WERI-Rb-1 (cell line): ENCODE results near the gene LSM7.

Experiments
- DNase-seq: peaks from one replicate; pipeline ENCODE4 v3.0.0-alpha.2; 2020
- H3K27ac ChIP-seq: fragments of 250-450 bp; sonication (Bioruptor Pico); 2 replicates; pipeline ENCODE4 v1.5.1; 2020; ENCODE audit warnings: mild to moderate bottlenecking, moderate library complexity
- H3K27me3 ChIP-seq: fragments of 250-450 bp; sonication (Bioruptor Pico); 2 replicates; pipeline ENCODE4 v1.5.1; 2021; ENCODE audit warnings: mild to moderate bottlenecking, low read depth, moderate library complexity; ENCODE audit not compliant: insufficient read depth, severe bottlenecking
- H3K36me3 ChIP-seq: fragments of 250-450 bp; sonication (Bioruptor Pico); 2 replicates; pipeline ENCODE4 v1.5.1; 2020; ENCODE audit warnings: mild to moderate bottlenecking, moderate library complexity
- H3K4me3 ChIP-seq: 2 replicates; pipeline ENCODE4 v1.5.1; 2011; ENCODE audit warnings: low read depth, mild to moderate bottlenecking, control low read depth, low read length
- H3K9me3 ChIP-seq: fragments of 250-450 bp; sonication (Bioruptor Pico); 2 replicates; pipeline ENCODE4 v1.5.1; 2021; ENCODE audit warnings: mild to moderate bottlenecking, moderate library complexity; ENCODE audit not compliant: severe bottlenecking
- TF ChIP-seq, protein P1 (sequence below): IDR thresholded peaks from 2 replicates; pipeline ENCODE4 v1.5.1; 2011; ENCODE audit warnings: low read depth, mild to moderate bottlenecking, control low read depth, inconsistent platforms, low read length

Gene LSM7

GRCh38 chr19:2319551-2319950, 8.8 kb downstream of the LSM7 start:
- Histone ChIP-seq H3K9me3 (peaks cover 9% of the 10 kb centered on the region), H3K4me3 (no peak overlapping the region), H3K36me3 (peaks cover 25% of the 10 kb centered on the region), H3K27ac (no peak overlapping the region), H3K27me3 (no peaks in the 10 kb centered on the region)
- TF ChIP-seq, protein P1, sequence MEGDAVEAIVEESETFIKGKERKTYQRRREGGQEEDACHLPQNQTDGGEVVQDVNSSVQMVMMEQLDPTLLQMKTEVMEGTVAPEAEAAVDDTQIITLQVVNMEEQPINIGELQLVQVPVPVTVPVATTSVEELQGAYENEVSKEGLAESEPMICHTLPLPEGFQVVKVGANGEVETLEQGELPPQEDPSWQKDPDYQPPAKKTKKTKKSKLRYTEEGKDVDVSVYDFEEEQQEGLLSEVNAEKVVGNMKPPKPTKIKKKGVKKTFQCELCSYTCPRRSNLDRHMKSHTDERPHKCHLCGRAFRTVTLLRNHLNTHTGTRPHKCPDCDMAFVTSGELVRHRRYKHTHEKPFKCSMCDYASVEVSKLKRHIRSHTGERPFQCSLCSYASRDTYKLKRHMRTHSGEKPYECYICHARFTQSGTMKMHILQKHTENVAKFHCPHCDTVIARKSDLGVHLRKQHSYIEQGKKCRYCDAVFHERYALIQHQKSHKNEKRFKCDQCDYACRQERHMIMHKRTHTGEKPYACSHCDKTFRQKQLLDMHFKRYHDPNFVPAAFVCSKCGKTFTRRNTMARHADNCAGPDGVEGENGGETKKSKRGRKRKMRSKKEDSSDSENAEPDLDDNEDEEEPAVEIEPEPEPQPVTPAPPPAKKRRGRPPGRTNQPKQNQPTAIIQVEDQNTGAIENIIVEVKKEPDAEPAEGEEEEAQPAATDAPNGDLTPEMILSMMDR = no peak
- no peak for DNase-seq

- Histone ChIP-seq H3K4me3 (no peak overlapping the region), H3K9me3 (peaks cover 9% of the 10 kb centered on the region), H3K27ac (no peak overlapping the region), H3K36me3 (peaks cover 20% of the 10 kb centered on the region), H3K27me3 (no peaks in the 10 kb centered on the region)
- no peak for DNase-seq
- TF ChIP-seq, protein P1 = no peak
Measured at GRCh38 chr19:2318923-2319322, 9.5 kb downstream of the LSM7 start.

GRCh38 chr19:2317756-2318155, 10.6 kb downstream of the LSM7 start:
- no peak overlapping the region for H3K27ac ChIP-seq
- peaks cover 9% of the 10 kb centered on the region for H3K9me3 ChIP-seq
- TF ChIP-seq, protein P1 = no peak
- peaks cover 11% of the 10 kb centered on the region for H3K36me3 ChIP-seq
- no peak overlapping the region for H3K4me3 ChIP-seq
- no peak for DNase-seq
- no peaks in the 10 kb centered on the region for H3K27me3 ChIP-seq

GRCh38 chr19:2317300-2317699, 11.1 kb downstream of the LSM7 start:
- no peak overlapping the region for H3K4me3 ChIP-seq
- peaks cover 7% of the 10 kb centered on the region for H3K36me3 ChIP-seq
- no peaks in the 10 kb centered on the region for H3K27me3 ChIP-seq
- peaks cover 9% of the 10 kb centered on the region for H3K9me3 ChIP-seq
- TF ChIP-seq, protein P1 = no peak
- H3K27ac ChIP-seq = no peak overlapping the region
- no peak for DNase-seq

DNA sequence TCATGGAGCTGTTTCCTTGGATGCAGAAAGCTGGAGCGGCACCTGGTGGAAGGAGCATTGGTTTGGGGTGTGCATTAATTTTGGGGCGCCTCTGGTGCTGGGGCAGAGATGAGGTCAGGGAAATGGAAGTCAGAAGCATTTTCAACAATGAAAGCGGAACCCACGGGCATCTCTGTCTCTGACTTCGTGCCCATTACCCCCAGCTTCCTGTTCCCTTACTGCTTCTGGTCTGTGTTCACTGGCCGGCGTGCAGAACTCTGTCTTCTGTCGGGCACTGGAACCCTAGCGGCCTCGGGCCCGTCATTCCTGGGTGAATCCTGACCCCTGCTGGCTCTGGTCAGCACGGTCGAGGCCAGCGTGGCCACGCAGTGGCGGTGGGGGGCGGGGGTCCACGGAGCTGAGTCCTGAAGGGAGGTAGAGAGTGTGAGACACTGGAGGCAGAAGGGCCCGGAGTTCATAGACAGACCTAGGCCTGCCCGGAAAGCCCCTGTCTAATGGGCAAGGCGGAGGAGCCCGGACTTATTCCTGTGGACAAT, 12.5 kb downstream of the LSM7 start:
- TF ChIP-seq, protein P1 = peak; percentile 89
- Histone ChIP-seq H3K27me3 (no peaks in the 10 kb centered on the region), H3K9me3 (peaks cover 9% of the 10 kb centered on the region), H3K27ac (peak overlapping the region; percentile 52), H3K4me3 (peak overlapping the region; percentile 26), H3K36me3 (no peaks in the 10 kb centered on the region)
- peak; percentile 86 for DNase-seq
